H54 (cell line): ENCODE data around the gene PACC1.

Experiments
- DNase-seq: peaks from one replicate; pipeline ENCODE4 v3.0.0; 2011; ENCODE audit warnings: low spot score, mixed read lengths; ENCODE audit not compliant: insufficient read length
- FAIRE-seq: peaks from 3 replicates; lab custom pipeline; 2011; peaks lifted over from hg19 to GRCh38; lab: Jason Lieb, UNC
- POLR2A ChIP-seq: IDR thresholded peaks from 2 replicates; pipeline ENCODE4 v1.6.1; 2011; ENCODE audit warnings: low read depth, mild to moderate bottlenecking, low read length

The PACC1 gene

GRCh38 chr1:212451416-212452322, 37.0 kb upstream of the PACC1 start:
- TF ChIP-seq POLR2A, result no peak
- FAIRE-seq (no peak), DNase-seq (no peak)

GRCh38 chr1:212450331-212450881, 35.7 kb upstream of the PACC1 start:
- FAIRE-seq, result no peak
- no peak for DNase-seq
- TF ChIP-seq POLR2A, result no peak

- FAIRE-seq (no peak), DNase-seq (no peak)
- TF ChIP-seq POLR2A, result no peak
These were observed 32.8 kb upstream of the PACC1 start for GRCh38 chr1:212447478-212447877.

- no peak for FAIRE-seq
- DNase-seq, result no peak
These were observed 31.6 kb upstream of the PACC1 start for GRCh38 chr1:212446333-212446732.

GRCh38 chr1:212442408-212442807, 27.7 kb upstream of the PACC1 start:
- no peak for DNase-seq
- no peak for TF ChIP-seq POLR2A
- no peak for FAIRE-seq

More at GRCh38 chr1:212446333-212446732, 31.6 kb upstream of the PACC1 start:
- TF ChIP-seq POLR2A, result no peak

GRCh38 chr1:212440419-212440818, 25.7 kb upstream of the PACC1 start:
- no peak for TF ChIP-seq POLR2A
- no peak for FAIRE-seq

GRCh38 chr1:212438831-212439237, 24.1 kb upstream of the PACC1 start:
- no peak for DNase-seq

More at GRCh38 chr1:212440419-212440818, 25.7 kb upstream of the PACC1 start:
- DNase-seq, result no peak

GRCh38 chr1:212437179-212437798, 22.6 kb upstream of the PACC1 start:
- DNase-seq (no peak), FAIRE-seq (no peak)
- TF ChIP-seq POLR2A, result no peak

More at GRCh38 chr1:212438831-212439237, 24.1 kb upstream of the PACC1 start:
- no peak for TF ChIP-seq POLR2A
- no peak for FAIRE-seq

GRCh38 chr1:212434992-212435391, 20.3 kb upstream of the PACC1 start:
- no peak for DNase-seq
- no peak for TF ChIP-seq POLR2A
- FAIRE-seq, result no peak

GRCh38 chr1:212433577-212434462, 19.1 kb upstream of the PACC1 start:
- no peak for FAIRE-seq
- no peak for DNase-seq
- TF ChIP-seq POLR2A, result no peak

- DNase-seq (peak; percentile 93), FAIRE-seq (no peak)
- TF ChIP-seq POLR2A, result peak; percentile 85
These were observed 18.2 kb upstream of the PACC1 start, which contains the start of gene NENF for GRCh38 chr1:212432661-212433576. TSS of gene NENF (plus strand) at chr1:212432920. CDS start at chr1:212432944, 24 bp downstream.

GRCh38 chr1:212432272-212432660, 17.6 kb upstream of the PACC1 start:
- DNase-seq (no peak), FAIRE-seq (no peak)
- no peak for TF ChIP-seq POLR2A

GRCh38 chr1:212431644-212432043, 17.0 kb upstream of the PACC1 start:
- FAIRE-seq (no peak), DNase-seq (no peak)
- TF ChIP-seq POLR2A, result no peak
